Muscle layer of colon (tissue), 2 donors: ENCODE measurements around the gene TLE6.

Experiments used
- H3K27ac ChIP-seq: one replicate; pipeline ENCODE4 v1.7.0; 2013; ENCODE audit warnings: low read depth, mild to moderate bottlenecking, low read length, moderate library complexity
- H3K27me3 ChIP-seq, 2 donors: one replicate each; pipeline ENCODE4 v1.7.0; 2013; ENCODE audit warnings: low read length in 2 of 2, mild to moderate bottlenecking in 2 of 2; ENCODE audit not compliant: insufficient read depth in 2 of 2, control insufficient read depth in 1 of 2
- H3K36me3 ChIP-seq: one replicate; pipeline ENCODE4 v1.7.0; 2013; ENCODE audit warnings: mild to moderate bottlenecking, low read length; ENCODE audit not compliant: insufficient read depth
- H3K4me1 ChIP-seq: one replicate; pipeline ENCODE4 v1.7.0; 2013; ENCODE audit warnings: mild to moderate bottlenecking, low read length; ENCODE audit not compliant: insufficient read depth
- H3K4me3 ChIP-seq, 2 donors: one replicate each; pipeline ENCODE4 v1.7.0; 2013; ENCODE audit warnings: low read length in 2 of 2, low read depth in 1 of 2, mild to moderate bottlenecking in 1 of 2, moderate library complexity in 1 of 2
- H3K9ac ChIP-seq: one replicate; pipeline ENCODE4 v1.7.0; 2013; ENCODE audit warnings: low read length
- H3K9me3 ChIP-seq: one replicate; pipeline ENCODE4 v1.7.0; 2013; ENCODE audit warnings: mild to moderate bottlenecking, low read length
- donor health status: abdominal sarcoma.
- donor health status: Adenocarcinoma of cecum.

TLE6 gene

DNA sequence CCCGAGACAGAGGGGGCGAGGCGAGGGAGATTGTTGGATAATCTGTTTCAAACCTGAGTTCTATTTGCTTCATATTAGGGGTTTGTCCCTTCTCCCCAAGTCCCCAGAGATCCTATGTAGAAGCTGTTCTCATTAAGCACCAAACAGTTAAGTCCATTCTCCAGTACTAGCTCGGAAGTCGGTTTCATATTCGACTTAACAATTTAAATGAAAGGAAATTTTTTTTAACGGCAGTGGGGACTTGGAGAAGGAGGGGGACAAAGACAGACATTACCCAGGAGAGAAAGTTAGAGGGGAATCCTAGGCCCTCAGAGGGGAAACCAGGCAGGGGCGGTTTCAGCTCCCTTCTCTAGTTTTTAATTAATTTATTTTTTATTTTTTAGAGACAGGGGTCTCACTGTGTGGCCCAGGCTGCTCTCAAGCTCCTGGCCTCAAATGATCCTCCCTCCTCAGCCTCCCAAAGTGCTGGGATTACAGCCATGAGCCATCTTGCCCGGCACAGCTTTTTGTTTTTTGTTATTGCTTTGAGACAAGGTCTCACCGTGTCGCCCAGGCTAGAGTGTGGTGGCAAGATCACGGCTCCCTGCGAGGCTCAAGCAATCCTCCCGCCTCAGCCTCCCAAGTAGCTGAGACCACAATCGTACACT, 65.4 kb downstream of the TLE6 start:
- peak overlapping the region; percentile 8 for H3K27ac ChIP-seq
- peak overlapping the region; percentile 44 for H3K9ac ChIP-seq
- H3K4me3 ChIP-seq = no peak overlapping the region
- no peaks in the 10 kb centered on the region for H3K9me3 ChIP-seq
- H3K4me1 ChIP-seq = peaks cover 1% of the 10 kb centered on the region
- no peaks in the 10 kb centered on the region for H3K36me3 ChIP-seq
- H3K27me3 ChIP-seq = no peaks in the 10 kb centered on the region
